ENCODE results near the gene RIMKLA.

The RIMKLA gene

DNA sequence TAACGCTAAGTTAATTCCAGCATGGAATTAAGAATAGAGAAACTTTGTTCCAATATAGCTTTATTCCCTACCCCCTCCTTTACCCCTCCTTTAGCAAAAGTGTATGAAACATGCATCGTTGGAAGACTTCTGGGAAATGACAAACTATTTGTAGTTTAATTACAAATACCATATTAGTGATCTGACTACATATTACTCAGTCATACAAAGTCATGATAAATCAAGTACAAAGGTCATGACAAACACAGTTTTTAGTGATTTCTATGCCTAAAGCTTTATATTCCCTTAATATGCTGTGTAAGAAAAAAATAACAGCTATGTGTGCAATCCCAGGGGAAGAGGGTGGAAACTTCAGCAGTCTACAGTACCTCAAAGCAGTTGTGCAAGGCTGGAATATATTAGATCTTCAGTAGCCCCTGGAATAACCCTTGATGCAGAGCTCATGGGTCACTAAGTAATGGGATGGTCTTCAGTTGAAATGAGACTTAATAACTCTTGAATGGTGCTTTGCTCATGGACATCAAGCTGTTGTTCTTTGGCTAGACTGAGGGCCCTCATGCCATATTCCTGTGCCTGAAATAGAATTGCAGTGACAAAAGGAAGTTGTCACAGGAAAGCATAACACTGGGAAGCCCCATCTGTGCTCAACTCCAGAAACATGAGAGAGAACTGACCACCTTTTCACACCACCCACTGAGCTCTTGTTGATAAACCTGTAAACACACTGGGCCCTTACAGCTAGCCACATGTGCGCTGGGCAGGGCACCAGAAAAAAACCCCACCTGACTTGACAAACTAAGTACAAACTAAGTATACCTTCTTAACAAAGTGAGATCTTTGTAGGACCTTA lies 49.9 kb downstream of the RIMKLA start:
- no peak for DNase-seq

DNA sequence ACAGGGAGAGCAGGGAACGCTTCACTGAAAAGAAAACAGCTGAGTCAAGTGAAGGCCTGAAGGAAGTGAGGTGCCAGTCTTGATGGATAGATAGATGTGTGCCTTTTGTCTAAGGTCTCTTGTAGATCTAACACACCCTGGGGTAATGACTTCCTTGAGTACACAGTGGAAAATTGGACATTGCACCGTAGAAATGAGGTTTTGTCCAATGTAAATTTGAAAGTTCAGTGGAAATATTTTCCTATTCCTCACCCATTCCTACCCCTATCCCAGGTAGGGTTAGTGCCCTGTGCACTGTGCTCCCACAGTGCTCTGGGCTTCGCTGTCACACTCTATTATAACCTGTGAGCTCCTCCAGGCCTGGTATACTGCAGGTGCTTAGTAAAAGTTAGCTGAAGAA lies 50.9 kb downstream of the RIMKLA start:
- no peak for DNase-seq

DNA sequence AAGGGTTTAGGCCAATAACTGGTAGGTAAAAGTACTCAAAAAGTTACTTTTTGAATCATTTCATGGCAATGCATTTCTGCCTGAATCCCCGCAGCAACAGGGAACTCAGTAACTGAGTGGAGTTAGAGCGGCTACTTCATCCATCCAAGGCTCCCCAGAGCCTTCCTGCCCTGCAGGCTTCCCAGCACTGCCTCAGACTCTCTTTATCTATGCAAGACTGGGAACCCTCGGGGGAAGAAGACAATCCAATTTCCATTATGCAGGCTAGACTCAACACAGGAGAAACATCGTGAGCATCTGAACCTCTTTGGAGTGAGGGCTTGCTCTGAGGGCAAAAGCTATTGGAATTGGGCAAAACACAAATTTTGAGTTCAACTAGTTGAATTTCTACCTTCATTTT lies 52.1 kb downstream of the RIMKLA start:
- no peak for DNase-seq

DNA sequence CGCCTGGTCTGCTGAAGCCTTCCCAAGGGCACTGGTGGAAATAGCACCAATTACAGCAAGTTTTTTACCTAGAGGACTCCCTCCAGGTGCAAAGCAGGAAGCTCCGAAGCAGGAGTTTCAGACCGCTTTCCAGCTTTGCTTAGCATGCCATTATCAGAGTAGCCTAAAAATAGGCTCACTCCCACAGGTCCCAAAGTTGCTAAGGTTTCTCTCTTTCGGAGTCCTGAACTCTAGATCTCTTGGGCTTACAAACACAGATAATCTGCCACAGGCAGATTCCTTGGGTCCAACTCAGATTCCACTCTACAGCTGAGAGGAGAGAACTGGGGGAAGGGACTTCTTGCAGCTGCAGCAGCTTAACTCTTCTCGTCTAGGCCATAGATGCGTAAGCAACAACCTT lies 52.8 kb downstream of the RIMKLA start:
- no peak for DNase-seq

DNA sequence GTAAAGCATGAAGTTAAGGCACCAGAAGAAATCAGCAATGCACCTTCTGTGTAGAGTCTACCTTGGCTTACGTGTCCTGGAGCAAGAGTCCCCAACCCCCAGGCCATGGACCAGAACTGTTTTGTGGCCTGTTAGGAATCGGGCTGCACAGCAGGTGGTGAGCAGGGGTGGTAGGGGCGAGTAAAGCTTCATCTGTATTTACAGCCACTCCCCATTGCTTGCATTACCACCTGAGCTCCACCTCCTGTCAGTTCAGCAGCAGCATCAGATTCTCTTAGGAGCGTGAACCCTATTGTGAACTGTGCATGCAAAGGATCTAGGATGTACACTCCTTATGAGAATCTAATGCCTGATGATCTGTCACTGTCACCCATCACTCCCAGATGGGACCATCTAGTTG lies 53.7 kb downstream of the RIMKLA start:
- no peak for DNase-seq

DNA sequence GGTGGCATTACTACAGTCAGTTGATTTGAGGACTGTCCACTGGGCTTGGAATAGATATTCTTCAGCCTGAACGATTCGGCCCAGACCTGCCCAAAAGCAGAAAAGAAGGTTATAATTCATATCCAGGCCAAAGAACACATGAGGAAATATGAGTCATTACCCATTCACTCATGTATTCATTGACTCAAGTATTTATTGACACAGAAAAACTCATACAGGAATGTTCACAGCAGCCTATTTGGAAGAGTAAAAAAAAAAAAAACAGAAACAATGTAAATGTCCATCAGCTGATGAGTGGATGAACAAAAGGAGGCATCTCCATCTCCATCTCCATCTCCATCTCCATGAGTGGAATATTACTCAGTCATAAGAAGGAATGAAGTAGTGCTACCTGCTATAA lies 59.3 kb downstream of the RIMKLA start:
- no peak for DNase-seq

DNA sequence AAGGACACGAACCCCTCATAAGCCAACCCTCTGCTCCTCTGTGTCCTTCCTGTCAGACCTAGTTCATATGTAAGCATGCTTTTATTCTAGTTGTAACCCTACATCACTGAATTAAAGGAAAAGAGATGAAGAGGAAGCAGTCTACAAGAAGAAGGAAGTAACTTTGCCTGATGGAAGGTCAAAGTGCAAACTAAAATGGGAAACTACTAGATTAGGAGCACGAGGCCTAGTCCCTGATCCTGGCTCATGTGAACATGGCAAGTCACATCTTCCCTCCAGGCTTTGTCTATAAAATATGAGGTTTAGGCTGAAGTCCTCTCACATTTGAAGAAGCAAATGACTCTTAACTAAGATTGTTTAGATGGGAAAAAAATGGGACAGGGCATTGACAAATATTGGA lies 62.1 kb downstream of the RIMKLA start:
- no peak for DNase-seq

DNA sequence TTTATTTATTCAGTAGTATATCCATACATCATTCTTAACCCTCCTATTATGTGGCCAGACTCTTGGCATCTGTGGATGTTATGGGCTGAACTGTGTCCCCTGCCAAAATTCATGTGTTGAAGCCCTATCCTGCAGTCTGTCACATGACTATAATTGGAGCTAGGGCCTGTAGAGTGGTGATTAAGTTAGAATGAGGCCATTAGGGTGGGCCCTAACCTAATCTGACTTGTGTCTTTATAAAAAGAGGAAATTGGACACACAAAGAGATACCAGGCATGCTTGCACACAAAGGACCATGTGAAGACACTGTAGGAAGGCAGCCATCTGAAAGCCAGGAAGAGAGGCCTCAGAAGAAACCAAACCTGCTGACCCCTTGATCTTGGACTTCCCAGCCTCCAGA lies 68.7 kb downstream of the RIMKLA start:
- no peak for DNase-seq

DNA sequence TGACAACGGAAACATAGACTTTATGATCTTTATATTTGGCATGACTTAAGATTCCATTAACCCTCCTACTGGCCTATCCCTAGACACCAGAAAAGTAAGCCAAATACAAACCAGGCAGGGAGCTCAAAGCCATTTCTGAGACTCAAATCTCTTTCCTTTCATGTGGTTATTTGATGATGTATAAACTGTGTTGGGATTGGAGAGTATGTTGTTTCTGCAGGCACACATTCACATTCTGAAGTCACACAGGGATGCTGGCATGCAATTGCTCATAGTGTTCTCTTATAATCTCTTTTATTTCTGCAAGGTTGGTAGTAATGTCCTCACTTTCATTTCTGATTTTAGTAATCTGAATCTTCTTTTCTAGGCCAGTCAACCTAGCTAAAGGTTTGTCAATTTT lies 69.5 kb downstream of the RIMKLA start:
- no peak for DNase-seq

DNA sequence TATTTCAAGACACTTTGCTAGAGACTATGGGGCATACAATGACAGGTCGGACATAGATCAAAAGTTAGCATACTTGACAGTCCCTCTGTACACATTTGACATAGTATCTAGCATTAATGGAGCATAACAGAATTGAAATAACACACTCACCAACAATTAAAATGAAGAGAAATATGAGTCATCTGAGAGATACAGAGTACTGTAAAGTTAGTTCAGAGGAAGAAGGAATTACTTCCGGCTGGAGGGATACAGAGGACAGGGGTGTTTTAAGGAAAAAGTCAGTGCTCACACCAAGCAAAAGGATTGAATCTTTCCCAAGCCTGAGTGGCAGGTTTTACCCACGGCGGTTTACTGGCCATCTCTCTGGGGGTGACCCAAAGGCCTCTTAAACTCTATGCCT lies 72.8 kb downstream of the RIMKLA start:
- no peak for DNase-seq

DNA sequence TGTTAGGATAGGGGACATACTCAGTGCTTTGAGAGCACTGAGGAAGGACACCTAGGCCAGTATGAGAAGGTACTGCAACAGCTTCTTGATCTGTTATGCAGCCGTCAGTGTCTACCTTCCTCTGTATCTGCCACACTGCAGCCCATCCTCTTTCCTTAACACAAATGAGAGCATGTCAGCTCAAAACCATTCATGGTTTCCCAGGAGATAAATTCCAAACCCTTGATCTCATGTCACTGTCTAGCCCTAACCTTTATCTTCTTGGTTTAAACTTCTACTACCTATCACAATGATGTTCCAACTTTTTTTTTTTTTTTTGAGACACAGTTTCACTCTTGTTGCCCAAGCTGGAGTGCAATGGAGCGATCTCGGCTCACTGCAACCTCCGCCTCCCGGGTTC lies 73.8 kb downstream of the RIMKLA start:
- DNase-seq, result no peak

DNA sequence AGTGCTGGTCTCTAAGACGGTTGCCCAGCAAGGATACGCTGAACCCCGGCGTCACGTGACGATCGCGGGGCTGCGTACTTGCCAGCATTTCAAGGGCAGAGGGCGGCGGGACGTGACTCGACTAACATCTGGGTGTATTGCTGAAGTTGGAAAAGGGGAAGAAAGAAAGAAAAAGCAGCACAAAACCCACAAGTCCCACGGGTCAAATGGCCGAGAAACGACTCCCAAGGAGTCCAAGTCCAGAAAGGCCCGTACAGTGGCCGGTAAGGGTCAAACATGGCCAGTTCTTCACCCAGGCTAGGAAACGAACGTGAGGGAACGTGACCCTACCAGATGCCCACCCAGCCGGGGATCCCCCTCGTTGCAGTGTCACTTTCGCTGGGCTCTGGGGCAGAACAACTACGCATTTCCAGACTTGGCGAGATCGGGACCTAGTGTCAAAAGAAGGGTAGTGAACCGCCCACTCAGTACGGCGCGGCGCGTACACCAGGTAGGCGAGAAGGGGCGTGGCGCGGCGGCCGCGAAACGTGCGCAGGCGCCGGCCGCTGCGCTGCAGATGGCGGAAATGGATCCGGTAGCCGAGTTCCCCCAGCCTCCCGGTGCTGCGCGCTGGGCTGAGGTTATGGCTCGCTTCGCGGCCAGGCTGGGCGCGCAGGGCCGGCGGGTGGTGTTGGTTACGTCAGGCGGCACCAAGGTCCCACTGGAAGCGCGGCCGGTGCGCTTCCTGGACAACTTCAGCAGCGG lies 75.6 kb downstream of the RIMKLA start, which contains the start of the genes PPCS and ZMYND12:
Gene PPCS, plus strand, starts transcription at position 534 of the 744 bp plus-strand sequence. Its CDS starts 23 bp downstream, at position 557.
Gene ZMYND12, minus strand, starts transcription at position 13 of the 744 bp plus-strand sequence. CDS start 25 bp downstream, outside the sequence.
- peak; percentile 91 for DNase-seq

DNA sequence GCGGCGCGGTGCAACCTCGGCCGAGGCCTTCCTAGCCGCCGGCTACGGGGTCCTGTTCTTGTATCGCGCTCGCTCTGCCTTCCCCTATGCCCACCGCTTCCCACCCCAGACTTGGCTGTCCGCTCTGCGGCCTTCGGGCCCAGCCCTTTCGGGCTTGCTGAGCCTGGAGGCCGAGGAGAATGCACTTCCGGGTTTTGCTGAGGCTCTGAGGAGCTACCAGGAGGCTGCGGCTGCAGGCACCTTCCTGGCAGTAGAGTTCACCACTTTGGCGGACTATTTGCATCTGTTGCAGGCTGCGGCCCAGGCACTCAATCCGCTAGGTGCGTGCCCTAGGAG lies 76.1 kb downstream of the RIMKLA start:
- peak; percentile 67 for DNase-seq

DNA sequence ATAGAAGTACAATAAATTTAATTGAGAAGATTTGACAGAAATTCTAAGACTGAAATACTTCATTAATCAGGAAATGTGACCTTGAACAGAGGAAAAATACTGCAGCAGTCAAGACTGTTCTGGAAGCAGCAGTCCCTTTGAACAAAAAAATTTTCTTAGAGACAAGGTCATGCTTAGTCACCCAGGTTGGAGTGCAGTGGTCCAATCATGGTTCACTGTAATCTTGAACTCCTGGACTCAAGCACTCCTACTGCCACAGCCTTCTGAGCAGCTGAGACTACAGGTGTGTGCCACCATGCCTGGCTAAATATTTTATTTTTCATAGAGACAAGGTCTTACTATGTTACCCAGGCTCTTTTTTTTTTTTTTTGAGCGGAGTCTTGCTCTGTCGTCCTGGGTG lies 80.6 kb downstream of the RIMKLA start:
- no peak for DNase-seq

DNA sequence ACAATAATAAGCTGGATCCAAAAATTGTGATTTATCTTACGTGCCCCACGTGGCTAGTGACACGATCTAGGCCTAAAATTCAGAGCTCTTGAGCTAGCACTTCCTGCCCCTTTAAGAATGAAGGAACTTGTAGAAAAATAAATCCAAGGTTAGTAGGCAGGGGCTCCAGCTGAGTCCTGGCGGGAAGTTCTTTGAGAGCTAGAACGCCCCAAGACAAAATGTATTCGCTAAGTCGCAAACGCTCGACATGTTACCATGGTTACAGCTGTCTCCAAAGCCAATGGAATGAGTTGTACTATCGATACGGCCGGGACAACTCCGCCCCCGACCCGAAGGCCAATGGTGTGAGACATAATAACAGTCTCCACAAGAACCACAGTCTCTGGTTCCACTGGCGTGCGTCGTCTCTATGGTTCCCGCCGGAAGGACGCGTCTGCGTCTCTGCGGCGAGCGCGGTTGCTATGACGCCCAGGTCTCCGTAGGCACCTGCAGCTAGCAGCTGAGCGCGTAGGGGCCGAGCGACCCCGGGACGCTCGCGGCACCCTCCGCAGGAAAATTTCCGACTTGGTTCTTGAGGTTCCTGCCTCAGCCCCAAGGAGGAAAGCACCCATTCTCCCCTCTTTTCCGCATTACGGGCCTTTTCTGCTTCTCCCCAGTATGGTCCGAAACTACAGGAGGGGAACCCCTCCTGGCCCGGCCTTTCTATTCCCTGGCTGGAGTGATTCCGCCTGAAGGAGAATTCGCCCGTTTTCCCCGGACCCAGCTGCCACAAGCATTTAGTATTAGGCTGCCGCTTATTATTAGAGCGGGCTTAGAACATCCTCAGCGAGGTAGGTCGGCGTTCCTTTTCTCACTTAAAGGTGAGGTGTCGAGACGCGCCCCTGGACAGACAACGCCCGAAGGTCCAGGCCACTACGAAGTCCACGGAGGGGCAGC lies 82.5 kb downstream of the RIMKLA start, which contains the start of gene CCDC30:
Gene CCDC30, plus strand, starts transcription at position 459 of the 936 bp plus-strand sequence. CDS start 17,266 bp downstream, outside the sequence.
- DNase-seq, result peak; percentile 99

DNA sequence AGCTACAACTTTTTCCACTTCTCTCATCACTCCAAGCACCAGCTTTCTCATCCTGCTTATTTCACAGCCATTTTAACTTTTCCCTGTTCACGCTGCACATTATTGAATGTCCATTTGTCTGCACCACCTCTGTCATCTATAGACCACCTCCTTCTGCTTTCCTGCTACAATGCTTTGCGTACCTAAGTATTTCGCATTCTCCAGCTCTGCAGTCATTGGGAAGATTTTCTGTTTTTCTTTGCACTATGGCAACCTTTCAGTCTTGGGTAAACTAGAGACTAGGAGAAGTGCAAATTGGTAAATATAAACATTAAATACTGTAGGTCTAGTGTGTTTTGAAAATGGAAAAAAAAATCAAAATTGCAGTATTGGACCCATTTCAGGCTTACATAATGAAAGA lies 83.3 kb downstream of the RIMKLA start:
- DNase-seq, result no peak

DNA sequence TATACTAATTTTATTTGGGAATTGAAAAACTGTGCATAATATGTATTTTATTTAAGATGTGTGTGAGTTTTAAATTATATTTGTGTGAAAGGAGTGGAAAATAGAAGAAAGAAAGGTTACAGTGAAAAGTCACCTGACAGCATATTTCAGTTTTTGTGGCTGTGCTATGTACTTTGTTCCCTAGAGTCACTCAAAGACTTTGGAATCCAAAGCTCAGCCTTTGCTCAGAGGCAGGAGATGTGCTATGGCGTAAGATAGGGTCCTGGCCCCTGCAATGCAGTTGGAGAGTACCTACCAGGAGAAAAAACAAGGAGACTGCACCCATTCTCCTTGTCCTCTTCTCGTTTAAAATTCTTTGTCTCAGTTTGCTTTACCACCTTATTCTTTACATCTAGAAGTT lies 85.4 kb downstream of the RIMKLA start:
- no peak for DNase-seq

DNA sequence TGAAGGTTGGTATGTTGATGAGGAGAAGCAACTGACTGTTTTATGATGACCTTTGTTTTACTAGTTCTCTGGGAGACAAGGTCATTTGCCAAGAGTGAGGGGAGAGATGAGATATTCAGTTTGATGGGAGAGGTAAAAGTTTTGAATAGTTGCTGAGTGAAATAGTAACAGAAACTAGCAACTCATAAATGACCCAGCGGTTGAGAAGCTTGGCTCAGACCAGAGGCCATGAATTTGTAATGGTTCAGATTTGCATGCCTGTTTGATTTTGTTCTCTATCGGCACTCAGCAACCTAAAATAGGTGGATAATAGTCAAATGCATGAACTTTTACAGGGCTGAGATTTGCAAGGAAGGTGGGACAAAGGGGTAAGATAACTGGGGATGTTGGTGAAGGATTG lies 89.1 kb downstream of the RIMKLA start:
- no peak for DNase-seq
